HG02588 (cell line): ENCODE data around the gene ATP2A3.
A peak's percentile ranks its signal among the peaks of the same experiment; 100 is the strongest.

Experiments used
- ATAC-seq: cut with Tn5 transposase; IDR thresholded peaks from one replicate; pipeline ENCODE4 v1.9.1; 2021; ENCODE audit warnings: mild to moderate bottlenecking, moderate library complexity; ENCODE audit not compliant: unreplicated experiment

The ATP2A3 gene

GRCh38 chr17:3964203-3965117, at the start of gene ATP2A3:
ATP2A3 (minus strand) TSS chr17:3964437; CDS start chr17:3964291, 146 bp downstream.
- ATAC-seq = peak; percentile 46

- no peak for ATAC-seq
Observed at GRCh38 chr17:4010754-4011153, 46.5 kb upstream of the ATP2A3 start.

GRCh38 chr17:4009186-4009785, 45.0 kb upstream of the ATP2A3 start:
- no peak for ATAC-seq

GRCh38 chr17:4008441-4009185, 44.4 kb upstream of the ATP2A3 start:
- ATAC-seq = no peak

- ATAC-seq = no peak
Observed at GRCh38 chr17:4008082-4008435, 43.8 kb upstream of the ATP2A3 start.

GRCh38 chr17:4007346-4008081, 43.3 kb upstream of the ATP2A3 start:
- no peak for ATAC-seq

GRCh38 chr17:4006745-4007211, 42.5 kb upstream of the ATP2A3 start:
- ATAC-seq = no peak

GRCh38 chr17:4006165-4006589, 41.9 kb upstream of the ATP2A3 start:
- ATAC-seq = no peak

GRCh38 chr17:4005296-4006164, 41.3 kb upstream of the ATP2A3 start:
- no peak for ATAC-seq

GRCh38 chr17:4004517-4005295, 40.5 kb upstream of the ATP2A3 start:
- ATAC-seq = no peak

GRCh38 chr17:4003501-4004421, 39.5 kb upstream of the ATP2A3 start:
- ATAC-seq = no peak

GRCh38 chr17:4003131-4003500, 38.9 kb upstream of the ATP2A3 start:
- no peak for ATAC-seq

- no peak for ATAC-seq
Observed at GRCh38 chr17:4001048-4001590, 36.9 kb upstream of the ATP2A3 start.

- ATAC-seq = no peak
Observed at GRCh38 chr17:3998436-3998835, 34.2 kb upstream of the ATP2A3 start.

GRCh38 chr17:3995067-3995466, 30.8 kb upstream of the ATP2A3 start:
- no peak for ATAC-seq

GRCh38 chr17:3994221-3994576, 30.0 kb upstream of the ATP2A3 start:
- no peak for ATAC-seq

GRCh38 chr17:3993493-3994220, 29.4 kb upstream of the ATP2A3 start:
- ATAC-seq = no peak
